ENCODE measurements around the gene THAP10. TPM values are rescaled to one million over a fixed set of nuclear protein-coding genes. Genes with fewer than 3 reads are reported as not detected.
"Not testable (repeated sequence)": the region's sequence is repeated elsewhere in the genome, so short reads cannot be mapped to it uniquely, and the experiment has no call there.

The THAP10 gene
- total RNA-seq, 1 experiment from 2014 or later = 6.8 TPM

DNA sequence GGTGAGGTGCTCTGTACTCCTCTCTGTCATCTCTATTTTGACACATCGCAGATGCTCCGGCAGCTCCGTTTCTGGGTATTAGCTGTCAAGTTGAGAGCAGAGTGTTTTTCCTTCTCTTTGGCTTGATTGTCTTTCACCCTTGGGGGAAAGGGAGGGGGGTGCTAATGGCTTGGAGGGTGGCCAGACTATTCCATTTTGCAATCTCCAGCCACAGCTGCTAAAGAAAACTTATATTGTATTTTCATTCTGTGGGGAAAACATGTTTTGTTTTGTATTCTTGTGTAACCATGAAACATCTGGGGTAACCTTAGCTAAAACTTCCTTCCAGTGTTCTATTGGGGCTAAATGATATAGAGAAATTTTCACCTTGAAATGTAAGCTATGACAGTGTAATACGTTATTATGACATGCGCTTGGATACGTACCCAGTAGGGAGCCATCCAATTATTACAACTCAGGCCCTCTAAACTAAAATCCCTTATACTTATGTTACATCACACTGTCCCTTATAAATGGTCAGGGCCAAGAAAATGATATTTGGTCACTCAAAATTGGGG is 24.2 kb downstream of the THAP10 start:
- no peak overlapping the region for H3K27ac ChIP-seq
- peak in 1 of 2 experiments; percentile 50 for DNase-seq

GRCh38 chr15:70866982-70867641 is 25.1 kb downstream of the THAP10 start:
- Histone ChIP-seq H3K27ac (no peak overlapping the region), H3K9me3 (replicated peaks) (no peaks in the 10 kb centered on the region; the same call in 1 of the 2 replicates), H3K4me1 (peaks cover 40% of the 10 kb centered on the region), H3K36me3 (no peaks in the 10 kb centered on the region), H3K4me3 (no peak overlapping the region), H3K27me3 (no peaks in the 10 kb centered on the region)
- no peak for DNase-seq

More for the DNA sequence above, 24.2 kb downstream of the THAP10 start:
- Histone ChIP-seq H3K9me3 (replicated peaks) (no peaks in the 10 kb centered on the region; the same call in 1 of the 2 replicates), H3K27me3 (no peaks in the 10 kb centered on the region), H3K4me1 (peaks cover 36% of the 10 kb centered on the region), H3K36me3 (no peaks in the 10 kb centered on the region), H3K4me3 (no peak overlapping the region)

GRCh38 chr15:70863450-70864218 is 28.6 kb downstream of the THAP10 start:
- Histone ChIP-seq H3K27ac (peak overlapping the region; percentile 62), H3K4me3 (no peak overlapping the region), H3K27me3 (no peaks in the 10 kb centered on the region), H3K9me3 (replicated peaks) (no peaks in the 10 kb centered on the region; the same call in 1 of the 2 replicates), H3K4me1 (peaks cover 27% of the 10 kb centered on the region), H3K36me3 (no peaks in the 10 kb centered on the region)
- peak; percentile 74 to 92 for DNase-seq

- Histone ChIP-seq H3K27ac (no peak overlapping the region), H3K4me3 (no peak overlapping the region), H3K27me3 (no peaks in the 10 kb centered on the region), H3K36me3 (no peaks in the 10 kb centered on the region), H3K4me1 (peaks cover 28% of the 10 kb centered on the region), H3K9me3 (replicated peaks) (no peaks in the 10 kb centered on the region; the same call in 1 of the 2 replicates)
- DNase-seq = no peak
Observed at GRCh38 chr15:70859998-70860397, 32.2 kb downstream of the THAP10 start.

GRCh38 chr15:70859322-70859908 is 32.8 kb downstream of the THAP10 start:
- DNase-seq = no peak
- Histone ChIP-seq H3K9me3 (replicated peaks) (no peaks in the 10 kb centered on the region; the same call in 1 of the 2 replicates), H3K4me1 (peaks cover 28% of the 10 kb centered on the region)

GRCh38 chr15:70858614-70859321 is 33.5 kb downstream of the THAP10 start:
- not testable (repeated sequence) for H3K27me3 ChIP-seq; H3K4me3 ChIP-seq; H3K9me3 ChIP-seq (replicated peaks); DNase-seq; H3K36me3 ChIP-seq; H3K27ac ChIP-seq
- H3K4me1 ChIP-seq = peaks cover 23% of the 10 kb centered on the region

More at GRCh38 chr15:70859322-70859908, 32.8 kb downstream of the THAP10 start:
- H3K36me3 ChIP-seq = no peaks in the 10 kb centered on the region
- H3K27me3 ChIP-seq = no peaks in the 10 kb centered on the region
- H3K27ac ChIP-seq = no peak overlapping the region
- H3K4me3 ChIP-seq = no peak overlapping the region

DNA sequence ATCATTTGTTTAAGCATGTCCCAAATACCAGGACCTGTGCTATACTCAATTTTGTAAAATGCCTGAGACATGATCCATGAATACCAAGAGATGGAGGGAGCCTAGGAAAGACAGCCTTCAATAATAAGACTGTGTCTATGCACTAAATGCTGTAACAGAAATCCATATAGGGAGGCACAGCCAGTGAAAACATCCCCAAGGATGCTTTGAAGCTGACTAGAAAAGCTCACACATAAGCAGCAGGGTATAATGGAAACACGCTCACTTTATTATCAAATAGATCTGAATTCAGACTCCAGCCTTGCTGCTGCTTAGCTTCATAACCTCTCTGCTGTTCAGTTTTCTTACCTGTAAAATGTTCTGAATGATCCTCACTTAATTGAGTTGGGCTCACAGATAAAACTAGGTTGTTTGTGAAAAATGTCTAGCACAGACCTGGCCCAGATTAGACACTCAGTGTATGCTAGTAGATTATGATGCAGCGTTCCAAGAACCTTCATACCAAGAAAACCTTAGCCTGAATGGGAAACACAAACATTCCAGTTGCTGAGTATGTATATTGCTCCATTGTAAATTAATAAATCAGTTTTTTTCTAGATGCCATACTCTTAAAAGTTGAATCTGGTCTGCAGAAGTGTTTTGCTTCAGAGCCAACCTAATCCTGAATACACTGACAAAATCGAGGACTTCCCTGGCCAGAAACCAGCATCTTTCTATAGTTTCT is 34.5 kb downstream of the THAP10 start:
- H3K27me3 ChIP-seq = no peaks in the 10 kb centered on the region
- DNase-seq = no peak
- no peaks in the 10 kb centered on the region for H3K36me3 ChIP-seq
- no peak overlapping the region for H3K27ac ChIP-seq
- peaks cover 14% of the 10 kb centered on the region for H3K4me1 ChIP-seq
- no peaks in the 10 kb centered on the region for H3K9me3 ChIP-seq (replicated peaks)
- no peak overlapping the region for H3K4me3 ChIP-seq

DNA sequence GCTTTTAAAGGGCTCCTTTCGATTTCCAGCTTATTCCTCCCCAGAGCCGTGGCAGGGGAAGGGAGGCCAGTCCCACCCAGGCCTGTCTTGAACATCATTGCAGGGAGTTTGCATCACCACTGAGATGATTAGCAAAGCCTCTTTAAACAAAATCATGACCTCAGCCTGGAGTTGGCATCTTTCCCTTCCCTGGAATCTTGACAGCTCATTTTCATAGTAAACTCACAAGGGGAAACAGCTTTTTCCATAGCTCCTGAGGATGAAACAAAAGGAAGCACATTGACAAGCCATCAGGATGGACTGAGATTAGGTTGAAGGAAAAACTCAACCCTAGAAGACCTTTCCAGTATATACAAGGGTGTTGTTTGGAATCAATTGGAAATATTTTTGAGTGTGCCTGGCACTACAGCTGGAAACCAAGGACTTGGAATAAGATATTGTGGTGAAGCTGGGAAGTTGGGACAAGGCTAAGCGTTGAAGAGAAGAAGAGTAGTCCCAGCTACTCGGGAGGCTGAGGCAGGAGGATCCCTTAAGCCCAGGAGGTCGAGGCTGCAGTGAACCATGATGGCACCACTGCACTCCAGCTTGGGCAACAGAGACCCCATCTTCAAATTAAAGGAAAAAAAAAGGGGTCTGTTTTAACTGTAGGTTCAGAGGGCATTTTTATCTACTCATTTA is 35.2 kb downstream of the THAP10 start:
- DNase-seq = peak; percentile 54 to 62
- Histone ChIP-seq H3K36me3 (no peaks in the 10 kb centered on the region), H3K27ac (0 out of 2 replicates have a peak overlapping the region, but pooled peaks have one; percentile 9), H3K9me3 (replicated peaks) (no peaks in the 10 kb centered on the region), H3K27me3 (no peaks in the 10 kb centered on the region), H3K4me3 (no peak overlapping the region), H3K4me1 (peaks cover 13% of the 10 kb centered on the region)

GRCh38 chr15:70856177-70856883 is 35.9 kb downstream of the THAP10 start:
- 0 out of 2 replicates have a peak overlapping the region, but pooled peaks have one; percentile 9 for H3K27ac ChIP-seq
- H3K4me1 ChIP-seq = peaks cover 13% of the 10 kb centered on the region
- no peak for DNase-seq
- H3K36me3 ChIP-seq = peaks cover 4% of the 10 kb centered on the region; the same call in 1 of the 2 replicates
- no peaks in the 10 kb centered on the region for H3K9me3 ChIP-seq (replicated peaks)
- H3K27me3 ChIP-seq = no peaks in the 10 kb centered on the region
- H3K4me3 ChIP-seq = no peak overlapping the region

- no peaks in the 10 kb centered on the region for H3K27me3 ChIP-seq
- no peaks in the 10 kb centered on the region for H3K9me3 ChIP-seq (replicated peaks)
- H3K36me3 ChIP-seq = peaks cover 8% of the 10 kb centered on the region; the same call in 1 of the 2 replicates
- peaks cover 13% of the 10 kb centered on the region for H3K4me1 ChIP-seq
- no peak overlapping the region for H3K27ac ChIP-seq
- no peak overlapping the region for H3K4me3 ChIP-seq
- DNase-seq = peak in 1 of 2 experiments; percentile 37
Observed at GRCh38 chr15:70855764-70856163, 36.5 kb downstream of the THAP10 start.

GRCh38 chr15:70854666-70854976 is 37.6 kb downstream of the THAP10 start:
- Histone ChIP-seq H3K36me3 (peaks cover 8% of the 10 kb centered on the region; the same call in 1 of the 2 replicates), H3K4me1 (peaks cover 13% of the 10 kb centered on the region), H3K9me3 (replicated peaks) (no peaks in the 10 kb centered on the region), H3K27ac (peak overlapping the region; percentile 51; the same call in 1 of the 2 replicates), H3K27me3 (no peaks in the 10 kb centered on the region), H3K4me3 (peak overlapping the region; percentile 96)
- DNase-seq = no peak

DNA sequence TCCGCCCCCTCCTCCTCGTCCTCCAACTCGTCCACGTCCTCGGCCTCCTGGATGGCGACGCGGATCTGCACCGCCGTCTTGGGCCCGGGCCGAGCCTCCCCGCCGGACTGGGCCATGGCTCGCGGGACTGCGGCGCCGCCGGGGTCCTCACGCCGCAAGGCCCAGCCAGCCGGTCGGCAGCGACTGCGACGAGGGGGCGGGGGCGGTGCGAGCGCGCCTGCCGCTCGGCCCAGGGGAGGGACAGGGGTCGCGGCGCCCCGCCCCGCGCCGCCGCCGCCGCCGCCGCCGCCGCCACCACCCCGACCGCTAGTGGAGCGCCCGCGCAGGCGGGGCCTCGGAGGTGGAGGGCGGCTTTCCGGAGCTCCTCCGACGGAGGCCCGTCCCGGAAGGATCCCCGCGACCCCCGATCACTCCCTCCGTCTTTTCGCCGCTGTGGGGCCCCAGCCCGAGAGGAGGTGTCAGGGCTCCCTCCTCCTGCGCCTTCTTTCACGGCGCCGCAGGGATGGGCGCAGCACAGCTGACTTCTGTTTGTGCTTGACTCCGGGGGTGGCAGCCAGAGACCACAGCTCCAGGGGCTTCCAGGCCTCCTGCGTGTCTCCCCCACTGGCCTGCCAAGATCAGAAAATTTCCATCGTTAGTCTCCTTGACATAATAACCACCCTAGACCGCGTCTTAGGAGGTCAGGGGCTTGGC is 38.1 kb downstream of the THAP10 start, which contains the start of gene LARP6:
Gene LARP6, minus strand, starts transcription at position 185 of the 693 bp plus-strand sequence. Its CDS starts 69 bp downstream, at position 116.
- H3K27ac ChIP-seq = peak within 1 kb of the TSS; percentile 51
- peak within 1 kb of the TSS; percentile 96 for H3K4me3 ChIP-seq
- H3K36me3 ChIP-seq = peaks cover 12% of the 10 kb centered on the region; the same call in 1 of the 2 replicates
- no peaks in the 10 kb centered on the region for H3K9me3 ChIP-seq (replicated peaks)
- H3K27me3 ChIP-seq = no peaks in the 10 kb centered on the region
- peaks cover 13% of the 10 kb centered on the region for H3K4me1 ChIP-seq
- DNase-seq = peak; percentile 78 to 85

Measured in SJCRH30 (cell line).